ENCODE measurements around the gene PLCH2. TPM values are rescaled to one million over a fixed set of nuclear protein-coding genes. Genes with fewer than 3 reads are reported as not detected.

PLCH2 gene
- total RNA-seq, 4 donors from 2014 or later = 1.00 to 7.3 (median 4.6) TPM

- in situ Hi-C loops (cut with MboI; ENCODE audit: low pct_ligation_motif_present in 1 of 4, low pct_unique_long_range_greater_than_20kb in 1 of 4, low sequenced_read_pairs in 3 of 4) = no loop called here
- Histone ChIP-seq H3K4me3 (no peak overlapping the region), H3K4me1 (no peaks in the 10 kb centered on the region), H3K36me3 (no peaks in the 10 kb centered on the region), H3K9me3 (no peaks in the 10 kb centered on the region), H3K27ac (no peak overlapping the region), H3K27me3 (peaks cover 39% of the 10 kb centered on the region)
- no peak for DNase-seq
- no peak for TF ChIP-seq EP300 (IDR thresholded peaks at IDR 0.05; ENCODE audit: low read depth)
- no peak for TF ChIP-seq POLR2A (IDR thresholded peaks at IDR 0.05)
- TF ChIP-seq CTCF (IDR thresholded peaks at IDR 0.05) = no peak
- no peak for TF ChIP-seq POLR2AphosphoS5 (IDR thresholded peaks at IDR 0.05)
- intact Hi-C loops (cut with DNase I; ENCODE audit: low total_unique reads) = no loop called here
- 46 to 100% methylated on average over 2 to 18 of the region's 18 CpGs for WGBS, 2 donors (ENCODE audit: low coverage in 1 of 2)
Measured at GRCh38 chr1:2448098-2448445, 28.0 kb upstream of the PLCH2 start.

GRCh38 chr1:2449636-2450454 is 26.2 kb upstream of the PLCH2 start:
- no peak for DNase-seq

GRCh38 chr1:2451741-2452140 is 24.3 kb upstream of the PLCH2 start:
- in situ Hi-C loops (cut with MboI; ENCODE audit: low pct_ligation_motif_present in 1 of 4, low pct_unique_long_range_greater_than_20kb in 1 of 4, low sequenced_read_pairs in 3 of 4) = no loop called here
- H3K27ac ChIP-seq = no peak overlapping the region

More at GRCh38 chr1:2449636-2450454, 26.2 kb upstream of the PLCH2 start:
- no peaks in the 10 kb centered on the region for H3K4me1 ChIP-seq
- intact Hi-C loops (cut with DNase I; ENCODE audit: low total_unique reads) (no loop called here), in situ Hi-C loops (cut with MboI; ENCODE audit: low pct_ligation_motif_present in 1 of 4, low pct_unique_long_range_greater_than_20kb in 1 of 4, low sequenced_read_pairs in 3 of 4) (no loop called here)
- no peaks in the 10 kb centered on the region for H3K36me3 ChIP-seq
- no peak overlapping the region for H3K4me3 ChIP-seq
- 72 to 100% methylated on average over 1 to 21 of the region's 23 CpGs for WGBS, 2 donors (ENCODE audit: low coverage in 1 of 2)
- H3K9me3 ChIP-seq = no peaks in the 10 kb centered on the region
- no peak for TF ChIP-seq POLR2A (IDR thresholded peaks at IDR 0.05)
- no peak for TF ChIP-seq CTCF (IDR thresholded peaks at IDR 0.05)
- TF ChIP-seq POLR2AphosphoS5 (IDR thresholded peaks at IDR 0.05) = no peak
- TF ChIP-seq EP300 (IDR thresholded peaks at IDR 0.05; ENCODE audit: low read depth) = no peak
- H3K27me3 ChIP-seq = peaks cover 32% of the 10 kb centered on the region
- H3K27ac ChIP-seq = no peak overlapping the region

More at GRCh38 chr1:2451741-2452140, 24.3 kb upstream of the PLCH2 start:
- H3K9me3 ChIP-seq = no peaks in the 10 kb centered on the region
- intact Hi-C loops (cut with DNase I; ENCODE audit: low total_unique reads) = no loop called here
- no peaks in the 10 kb centered on the region for H3K4me1 ChIP-seq
- no peak for TF ChIP-seq POLR2A (IDR thresholded peaks at IDR 0.05)
- TF ChIP-seq POLR2AphosphoS5 (IDR thresholded peaks at IDR 0.05) = no peak
- TF ChIP-seq CTCF (IDR thresholded peaks at IDR 0.05) = no peak
- TF ChIP-seq EP300 (IDR thresholded peaks at IDR 0.05; ENCODE audit: low read depth) = no peak
- peaks cover 20% of the 10 kb centered on the region for H3K27me3 ChIP-seq
- no peak overlapping the region for H3K4me3 ChIP-seq
- 44% methylated on average over 18 of the region's 18 CpGs; no CpG with 5 or more reads in 1 of the 2 donors for WGBS, 2 donors (ENCODE audit: low coverage in 1 of 2)
- no peaks in the 10 kb centered on the region for H3K36me3 ChIP-seq
- no peak for DNase-seq

Data from transverse colon (tissue), 4 donors.